Progenitor cell of endocrine pancreas (in vitro differentiated cells): Measurements from ENCODE around the gene HS6ST3. TPM values are rescaled to one million over a fixed set of nuclear protein-coding genes. Genes with fewer than 3 reads are reported as not detected.

Source experiments
- DNase-seq: peaks from one replicate; pipeline ENCODE4 v3.0.0; 2021; ENCODE audit warnings: low spot score; ENCODE audit not compliant: unreplicated experiment
- H3K27ac Mint-ChIP-seq: 2 replicates; pipeline ENCODE4 v1.8.0; 2021; ENCODE audit warnings: mild to moderate bottlenecking, moderate library complexity, mixed read lengths
- H3K27me3 Mint-ChIP-seq: 2 replicates; pipeline ENCODE4 v1.8.0; 2021; ENCODE audit warnings: mixed read lengths
- H3K36me3 Mint-ChIP-seq: 2 replicates; pipeline ENCODE4 v1.8.0; 2022; ENCODE audit warnings: mixed read lengths; ENCODE audit not compliant: insufficient read depth
- H3K4me1 Mint-ChIP-seq: 2 replicates; pipeline ENCODE4 v1.8.0; 2021; ENCODE audit warnings: low read depth, mixed read lengths
- H3K4me3 Mint-ChIP-seq: 2 replicates; pipeline ENCODE4 v1.8.0; 2021; ENCODE audit warnings: low read depth, mild to moderate bottlenecking, moderate library complexity, mixed read lengths
- H3K9me3 Mint-ChIP-seq: 2 replicates; pipeline ENCODE4 v1.8.0; 2021; ENCODE audit warnings: low read depth, mixed read lengths
- CTCF ChIP-seq: fragments of 200-600 bp; sonication (generic); IDR thresholded peaks from one replicate; pipeline ENCODE4 v1.5.0; 2021; ENCODE audit warnings: antibody characterized with exemption, mild to moderate bottlenecking; ENCODE audit not compliant: unreplicated experiment
- total RNA-seq: library from RNA; stranded (reverse); gene quantifications from 2 replicates; pipeline ENCODE4 v1.2.1, GENCODE V29; 2021

Gene HS6ST3
- total RNA-seq, 1 donor from 2014 or later: 0.84 TPM

- no peak overlapping the region for H3K4me3 Mint-ChIP-seq
- H3K27me3 Mint-ChIP-seq: peaks cover 4% of the 10 kb centered on the region
- DNase-seq: no peak
- H3K9me3 Mint-ChIP-seq: no peaks in the 10 kb centered on the region
- H3K27ac Mint-ChIP-seq: no peak overlapping the region
- no peak for TF ChIP-seq CTCF
- H3K4me1 Mint-ChIP-seq: no peaks in the 10 kb centered on the region
- no peaks in the 10 kb centered on the region for H3K36me3 Mint-ChIP-seq
These were observed 582.1 kb downstream of the HS6ST3 start for GRCh38 chr13:96672016-96672415.

DNA sequence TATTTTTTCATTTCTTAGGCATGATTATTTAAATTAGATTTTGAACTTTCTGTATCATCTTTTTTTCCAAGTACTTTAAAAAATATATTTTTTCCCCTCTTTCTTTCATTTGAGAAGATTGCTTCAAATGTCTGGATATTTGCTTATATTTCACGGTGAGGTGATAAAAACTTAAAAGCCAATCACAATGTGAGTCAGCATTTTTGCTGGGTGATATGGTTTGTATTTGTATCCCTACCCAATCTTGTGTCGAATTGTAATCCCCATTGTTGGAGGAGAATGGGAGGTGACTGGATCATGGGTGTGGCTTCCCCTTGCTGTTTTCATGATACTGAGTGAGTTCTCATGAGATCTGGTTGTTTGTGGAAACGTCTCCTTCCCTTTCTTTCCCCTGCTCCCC lies 583.9 kb downstream of the HS6ST3 start:
- Mint-ChIP-seq H3K27ac (no peak overlapping the region), H3K9me3 (peaks cover 3% of the 10 kb centered on the region), H3K27me3 (peaks cover 4% of the 10 kb centered on the region), H3K4me1 (no peaks in the 10 kb centered on the region), H3K36me3 (no peaks in the 10 kb centered on the region), H3K4me3 (no peak overlapping the region)
- TF ChIP-seq CTCF: no peak
- no peak for DNase-seq

GRCh38 chr13:96677029-96677428 lies 587.1 kb downstream of the HS6ST3 start:
- H3K4me3 Mint-ChIP-seq: no peak overlapping the region
- H3K4me1 Mint-ChIP-seq: no peaks in the 10 kb centered on the region
- H3K27me3 Mint-ChIP-seq: no peaks in the 10 kb centered on the region
- no peaks in the 10 kb centered on the region for H3K36me3 Mint-ChIP-seq
- DNase-seq: no peak
- peaks cover 3% of the 10 kb centered on the region for H3K9me3 Mint-ChIP-seq
- TF ChIP-seq CTCF: no peak
- H3K27ac Mint-ChIP-seq: no peak overlapping the region

- no peak overlapping the region for H3K4me3 Mint-ChIP-seq
- H3K36me3 Mint-ChIP-seq: no peaks in the 10 kb centered on the region
- H3K27me3 Mint-ChIP-seq: no peaks in the 10 kb centered on the region
- no peaks in the 10 kb centered on the region for H3K4me1 Mint-ChIP-seq
- no peak for TF ChIP-seq CTCF
- H3K27ac Mint-ChIP-seq: no peak overlapping the region
- peaks cover 3% of the 10 kb centered on the region for H3K9me3 Mint-ChIP-seq
- DNase-seq: no peak
These were observed 588.9 kb downstream of the HS6ST3 start for GRCh38 chr13:96678801-96679200.

DNA sequence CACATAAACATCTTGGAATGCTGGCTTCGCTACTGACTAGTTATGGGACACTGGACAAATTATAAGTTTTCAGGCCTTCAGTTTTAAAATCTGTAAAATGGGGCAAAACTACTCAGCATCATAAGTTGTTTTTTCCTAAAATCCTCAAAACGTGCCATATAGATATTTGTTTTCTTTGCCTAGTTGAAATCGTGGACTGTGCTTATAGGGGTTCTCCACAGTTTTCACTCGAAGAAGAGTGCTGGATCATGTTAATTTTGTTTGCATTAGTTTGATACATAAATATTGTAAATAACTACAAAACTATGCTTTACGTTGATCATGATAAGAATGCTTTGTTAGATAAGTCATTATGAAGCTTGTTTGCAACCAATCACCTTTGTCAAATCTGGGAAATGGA lies 591.0 kb downstream of the HS6ST3 start:
- TF ChIP-seq CTCF: no peak
- Mint-ChIP-seq H3K36me3 (no peaks in the 10 kb centered on the region), H3K27ac (no peak overlapping the region), H3K27me3 (no peaks in the 10 kb centered on the region), H3K9me3 (peaks cover 3% of the 10 kb centered on the region), H3K4me3 (no peak overlapping the region), H3K4me1 (peaks cover 6% of the 10 kb centered on the region)
- DNase-seq: no peak

DNA sequence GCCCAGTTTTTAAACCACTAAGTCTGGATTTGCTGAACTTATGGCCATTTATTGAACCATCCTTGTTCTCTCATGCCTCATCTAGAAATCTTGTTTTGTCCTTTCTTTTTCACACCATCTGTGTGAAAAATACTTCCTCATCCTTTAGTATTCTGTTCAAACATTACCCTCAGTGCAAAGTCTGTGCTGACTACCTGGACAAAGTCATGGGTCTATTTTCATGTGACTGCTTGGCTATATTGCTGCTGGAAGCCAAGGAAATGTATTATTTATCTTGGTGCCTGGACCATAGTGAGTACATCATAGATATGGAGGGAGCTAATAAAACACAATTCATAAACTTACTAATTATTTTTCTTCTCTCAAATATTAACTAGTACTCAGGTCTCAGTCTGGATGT lies 591.9 kb downstream of the HS6ST3 start:
- no peak for DNase-seq
- TF ChIP-seq CTCF: no peak
- Mint-ChIP-seq H3K27me3 (no peaks in the 10 kb centered on the region), H3K27ac (no peak overlapping the region), H3K36me3 (no peaks in the 10 kb centered on the region), H3K9me3 (peaks cover 3% of the 10 kb centered on the region), H3K4me3 (no peak overlapping the region), H3K4me1 (peaks cover 6% of the 10 kb centered on the region)
